ENCODE measurements around the gene PRKAR2B. TPM values are rescaled to one million over a fixed set of nuclear protein-coding genes. Genes with fewer than 3 reads are reported as not detected.

The PRKAR2B gene
- total and polyA plus RNA-seq, 2 donors (not counting 1 experiment from before 2014, with no cell fraction given) = 0.07 to 0.81 TPM

GRCh38 chr7:107029764-107030286 lies 14.7 kb upstream of the PRKAR2B start:
- TF ChIP-seq CTCF (IDR thresholded peaks at IDR 0.05) (no peak), EZH2 (IDR thresholded peaks at IDR 0.05; ENCODE audit: borderline replicate concordance, insufficient read depth, low read depth, low read length, poor library complexity, severe bottlenecking) (no peak)
- Histone ChIP-seq H3K79me2 (ENCODE audit: control insufficient read depth, insufficient read depth, low read length) (no peaks in the 10 kb centered on the region), H3K9ac (ENCODE audit: low read length) (no peak overlapping the region), H2AFZ (ENCODE audit: insufficient read depth, low read depth, low read length, poor library complexity, severe bottlenecking) (no peak overlapping the region), H3K9me3 (ENCODE audit: control extremely low read depth in 1 of 3, control insufficient read depth in 2 of 3, insufficient read depth in 1 of 3, low read length in 2 of 3) (no peaks in the 10 kb centered on the region), H3K4me3 (ENCODE audit: control extremely low read depth in 1 of 5, extremely low read depth in 1 of 5, insufficient read depth in 1 of 5, low read depth in 2 of 5, low read length in 4 of 5) (no peak overlapping the region), H3K27ac (ENCODE audit: low read length in 2 of 2) (no peak overlapping the region), H3K27me3 (replicated peaks in 1 of 4; ENCODE audit: control extremely low read depth in 1 of 4, control insufficient read depth in 3 of 4, insufficient read depth in 4 of 4, low read length in 3 of 4) (no peaks in the 10 kb centered on the region), H3K36me3 (replicated peaks in 1 of 2; ENCODE audit: control extremely low read depth in 1 of 2, control insufficient read depth in 1 of 2, extremely low read depth in 1 of 2, insufficient read depth in 2 of 2, low read length in 1 of 2) (no peaks in the 10 kb centered on the region), H3K4me2 (replicated peaks; ENCODE audit: low read depth, low read length, poor library complexity, severe bottlenecking) (no peak overlapping the region), H4K20me1 (ENCODE audit: control insufficient read depth, insufficient read depth, low read length, poor library complexity, severe bottlenecking) (no peaks in the 10 kb centered on the region), H3K4me1 (ENCODE audit: control insufficient read depth in 2 of 2, insufficient read depth in 2 of 2, low read length in 2 of 2) (peaks cover 8 to 10% of the 10 kb centered on the region in 2 donors)
- no peak overlapping the region for H3K4me3 Mint-ChIP-seq
- no peaks in the 10 kb centered on the region for H3K27me3 Mint-ChIP-seq
- ChIA-PET CTCF (no interaction called here), POLR2A (no interaction called here)
- WGBS (ENCODE audit: insufficient coverage) = no CpG with 5 or more reads among the region's 4 CpGs
- H3K27ac Mint-ChIP-seq = no peak overlapping the region
- intact Hi-C loops (cut with micrococcal nuclease) = no loop called here
- no peaks in the 10 kb centered on the region for H3K9me3 Mint-ChIP-seq (ENCODE audit: insufficient read depth)
- ATAC-seq (ENCODE audit: low read depth) (no peak), DNase-seq (no peak)
- H3K4me1 Mint-ChIP-seq = peaks cover 14% of the 10 kb centered on the region

- Mint-ChIP-seq H3K27ac (no peak overlapping the region), H3K4me1 (peaks cover 10% of the 10 kb centered on the region)
Observed at GRCh38 chr7:107032050-107032449, 12.5 kb upstream of the PRKAR2B start.

More at GRCh38 chr7:107032050-107032449, 12.5 kb upstream of the PRKAR2B start:
- Histone ChIP-seq H4K20me1 (ENCODE audit: control insufficient read depth, insufficient read depth, low read length, poor library complexity, severe bottlenecking) (no peaks in the 10 kb centered on the region), H3K79me2 (ENCODE audit: control insufficient read depth, insufficient read depth, low read length) (no peaks in the 10 kb centered on the region), H2AFZ (ENCODE audit: insufficient read depth, low read depth, low read length, poor library complexity, severe bottlenecking) (no peak overlapping the region), H3K4me2 (replicated peaks; ENCODE audit: low read depth, low read length, poor library complexity, severe bottlenecking) (no peak overlapping the region), H3K9ac (ENCODE audit: low read length) (no peak overlapping the region), H3K4me3 (ENCODE audit: control extremely low read depth in 1 of 5, extremely low read depth in 1 of 5, insufficient read depth in 1 of 5, low read depth in 2 of 5, low read length in 4 of 5) (no peak overlapping the region), H3K27me3 (replicated peaks in 1 of 4; ENCODE audit: control extremely low read depth in 1 of 4, control insufficient read depth in 3 of 4, insufficient read depth in 4 of 4, low read length in 3 of 4) (no peaks in the 10 kb centered on the region), H3K9me3 (ENCODE audit: control extremely low read depth in 1 of 3, control insufficient read depth in 2 of 3, insufficient read depth in 1 of 3, low read length in 2 of 3) (peaks cover 0 to 4% (median 0%) of the 10 kb centered on the region in 3 donors), H3K27ac (ENCODE audit: low read length in 2 of 2) (no peak overlapping the region), H3K36me3 (replicated peaks in 1 of 2; ENCODE audit: control extremely low read depth in 1 of 2, control insufficient read depth in 1 of 2, extremely low read depth in 1 of 2, insufficient read depth in 2 of 2, low read length in 1 of 2) (no peaks in the 10 kb centered on the region), H3K4me1 (ENCODE audit: control insufficient read depth in 2 of 2, insufficient read depth in 2 of 2, low read length in 2 of 2) (peaks cover 8 to 9% of the 10 kb centered on the region in 2 donors)
- Mint-ChIP-seq H3K27me3 (no peaks in the 10 kb centered on the region), H3K4me3 (no peak overlapping the region), H3K9me3 (ENCODE audit: insufficient read depth) (peaks cover 6% of the 10 kb centered on the region)
- ChIA-PET POLR2A (no interaction called here), CTCF (no interaction called here)
- intact Hi-C loops (cut with micrococcal nuclease) = no loop called here
- TF ChIP-seq CTCF (IDR thresholded peaks at IDR 0.05) = no peak
- no peak for TF ChIP-seq EZH2 (IDR thresholded peaks at IDR 0.05; ENCODE audit: borderline replicate concordance, insufficient read depth, low read depth, low read length, poor library complexity, severe bottlenecking)
- 93% methylated on average over 1 of the region's 2 CpGs for WGBS (ENCODE audit: insufficient coverage)
- DNase-seq (no peak), ATAC-seq (ENCODE audit: low read depth) (no peak)
